ENCODE data around the gene SLC34A3.

The SLC34A3 gene

DNA sequence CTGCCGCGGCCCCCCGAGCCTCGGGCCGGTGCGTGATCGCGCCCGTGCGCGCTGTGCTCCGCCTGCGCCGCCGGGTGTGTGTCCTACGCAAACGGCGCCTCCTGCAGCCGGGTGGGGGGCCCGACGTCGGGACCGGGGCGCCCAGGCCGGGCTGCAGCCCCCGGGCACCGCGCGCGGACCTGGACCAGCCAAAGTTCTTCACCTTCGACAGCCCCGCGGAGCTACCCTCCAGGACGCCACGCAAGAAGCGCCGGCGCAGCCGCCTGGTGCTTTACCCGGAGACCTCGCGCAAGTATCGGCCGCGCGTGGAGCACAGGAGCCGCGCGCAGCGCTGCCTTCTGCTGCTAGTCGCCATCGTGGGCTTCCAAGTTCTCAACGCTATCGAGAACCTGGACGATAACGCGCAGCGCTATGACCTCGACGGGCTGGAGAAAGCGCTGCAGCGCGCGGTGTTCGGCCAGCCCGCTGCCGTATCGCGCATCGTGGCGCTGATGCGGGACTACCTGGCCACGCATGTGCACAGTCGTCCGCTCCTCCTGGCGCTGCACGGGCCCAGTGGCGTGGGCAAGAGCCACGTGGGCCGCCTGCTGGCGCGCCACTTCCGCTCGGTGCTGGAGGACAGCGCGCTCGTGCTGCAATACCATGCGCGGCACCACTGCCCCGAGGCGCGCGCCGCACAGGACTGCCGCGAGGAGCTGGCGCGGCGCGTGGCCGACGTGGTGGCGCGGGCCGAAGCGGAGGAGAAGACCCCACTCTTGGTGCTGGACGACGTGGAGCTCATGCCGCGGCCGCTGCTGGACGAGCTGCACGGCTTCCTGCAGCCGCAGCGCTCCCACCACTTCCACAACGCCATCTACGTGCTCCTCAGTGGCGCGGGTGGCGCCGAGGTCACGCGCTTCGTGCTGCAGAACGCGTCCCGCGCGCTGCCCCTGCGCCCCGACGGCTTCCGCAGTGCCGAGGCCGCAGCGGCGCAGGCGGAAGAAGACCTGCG lies 48.3 kb downstream of the SLC34A3 start:
- no peak for DNase-seq

DNA sequence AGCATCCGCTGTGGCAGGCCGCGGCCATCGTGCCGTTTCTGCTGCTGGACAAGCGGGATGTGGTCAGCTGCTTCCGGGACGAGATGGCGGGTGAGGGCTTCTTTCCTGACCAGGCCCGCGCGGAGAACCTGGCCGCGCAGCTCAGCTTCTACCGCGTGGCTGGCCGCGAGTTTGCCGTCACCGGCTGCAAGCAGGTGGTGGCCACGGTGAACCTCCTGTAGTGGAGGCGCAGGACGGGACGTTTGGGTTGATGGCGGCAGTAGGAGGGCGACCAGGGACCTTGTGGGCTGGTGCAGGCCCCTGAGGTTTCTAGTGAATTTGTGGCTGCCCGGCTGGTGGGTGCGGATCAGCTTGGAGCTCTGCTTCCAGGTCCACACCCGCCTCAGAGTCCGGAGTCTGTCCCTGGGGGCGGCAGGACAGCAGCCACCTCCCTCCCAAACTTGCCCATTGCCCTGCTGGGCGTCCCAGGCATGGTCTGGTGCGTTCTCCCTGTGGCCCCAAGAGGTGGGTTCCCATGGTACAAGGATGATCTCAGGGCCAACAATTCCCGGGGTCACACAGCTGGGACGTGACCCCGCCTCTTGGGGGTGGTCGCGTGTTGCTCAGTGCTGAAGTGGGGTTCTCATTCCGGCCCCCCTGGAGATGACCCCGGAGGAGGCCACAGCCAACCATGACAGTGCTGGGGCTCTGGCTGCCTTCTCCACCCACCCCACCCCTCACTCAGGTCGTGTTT lies 49.2 kb downstream of the SLC34A3 start:
- no peak for DNase-seq

DNA sequence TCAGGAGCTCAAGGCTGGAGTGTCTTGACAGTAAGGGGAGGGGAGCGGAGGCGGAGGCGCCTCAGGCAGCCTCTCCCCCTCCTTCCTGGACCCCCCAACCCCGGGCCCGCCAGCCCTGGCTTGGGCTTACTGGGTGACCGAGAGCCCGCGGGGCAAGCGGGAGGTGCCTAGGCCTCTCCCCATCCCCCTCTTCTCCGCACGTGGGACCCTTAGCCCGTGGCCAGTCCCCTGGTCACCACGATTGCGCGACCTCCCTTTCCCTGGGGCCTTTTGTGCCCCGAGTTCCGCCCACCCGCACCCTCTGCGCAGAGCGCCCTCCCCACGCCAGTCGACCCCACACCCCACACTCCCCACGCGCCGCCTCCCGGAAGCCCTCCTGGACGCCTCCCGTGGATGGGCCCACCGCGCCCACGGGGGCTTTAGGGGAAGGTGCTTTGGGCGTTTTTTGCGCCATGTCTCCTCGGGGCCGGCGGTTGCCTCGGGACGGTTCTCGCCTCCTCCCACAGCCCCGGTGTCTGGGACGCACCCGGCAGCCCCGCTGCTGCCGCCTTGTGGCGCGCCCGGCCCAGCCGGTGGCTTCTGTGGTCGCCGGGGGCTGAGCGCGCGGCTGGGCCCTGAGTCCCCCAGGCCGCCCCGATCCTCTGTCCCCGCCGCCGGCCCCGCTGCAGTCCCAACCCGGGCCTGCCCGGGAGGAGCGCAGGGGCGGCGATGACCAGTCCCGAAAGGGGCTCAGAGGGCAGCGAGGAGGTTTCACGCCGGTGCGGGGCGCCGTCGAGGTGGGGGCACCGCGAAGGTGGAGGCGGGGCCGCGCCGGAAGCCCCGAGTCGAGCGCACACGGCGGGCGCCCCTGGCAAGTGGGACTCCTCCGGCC lies 50.0 kb downstream of the SLC34A3 start:
- peak in 1 of 2 experiments; percentile 60 for DNase-seq

DNA sequence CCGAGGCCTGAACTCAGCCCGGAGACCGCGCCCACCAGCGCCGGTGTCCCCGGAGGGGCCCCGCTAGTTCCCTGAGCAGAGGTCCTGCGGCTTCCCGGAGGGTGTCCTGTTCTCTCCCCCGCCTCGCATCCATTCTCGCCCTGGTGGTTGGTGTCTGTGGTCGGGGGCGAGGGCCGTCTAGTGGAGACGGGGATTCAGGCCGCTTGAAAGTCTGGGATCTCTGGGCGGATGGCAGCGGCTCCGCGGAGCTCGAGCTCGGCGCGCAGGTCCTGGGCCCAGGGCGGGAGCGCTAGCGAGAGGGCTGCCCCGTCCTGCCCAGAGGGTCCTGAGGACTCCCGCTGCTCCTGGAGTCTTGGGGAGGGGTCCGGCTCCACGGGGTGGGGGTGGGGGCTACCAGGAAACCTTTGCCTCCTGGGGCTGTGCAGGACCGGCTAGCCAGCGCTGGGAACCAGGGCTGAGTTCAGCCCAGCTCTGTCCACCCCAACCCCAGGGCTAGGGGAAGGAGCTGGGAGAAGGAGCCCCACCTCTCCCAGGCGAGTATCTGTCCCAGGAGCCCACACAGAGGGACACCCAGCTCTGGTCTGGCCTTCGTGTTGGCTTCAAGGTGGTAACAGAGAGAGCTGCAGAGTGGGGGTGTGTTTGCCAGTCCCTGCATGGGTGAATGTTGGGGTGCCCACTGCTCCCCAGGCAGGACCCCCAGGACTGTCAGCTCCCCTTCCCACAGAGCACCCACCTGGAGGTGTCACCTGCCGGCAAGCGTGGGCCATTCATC lies 50.8 kb downstream of the SLC34A3 start:
- DNase-seq = peak in 1 of 2 experiments; percentile 31

Measured in NCI-H526 (cell line).